SK-MEL-5 (cell line): ENCODE measurements around the gene IFNE. TPM values are rescaled to one million over a fixed set of nuclear protein-coding genes. Genes with fewer than 3 reads are reported as not detected.

Experiments used
- DNase-seq: peaks from one replicate; pipeline ENCODE4 v3.0.0-alpha.2; 2016; ENCODE audit warnings: low read depth, low spot score
- in situ Hi-C: cut with HindIII; loops from 2 replicates; pipeline ENCODE4 v1.10.0; 2016; ENCODE audit warnings: low sequenced_read_pairs, high pct_unique_total_duplicates, low pct_unique_long_range_greater_than_20kb
- total RNA-seq: library from RNA; depleted of rRNA; stranded (reverse); fragments of >200 nt; shearing (Covaris generic); gene quantifications from 2 replicates; pipeline ENCODE4 v1.2.3, GENCODE V29; 2014

IFNE gene
- total RNA-seq, 1 experiment from 2014 or later: not detected

DNA sequence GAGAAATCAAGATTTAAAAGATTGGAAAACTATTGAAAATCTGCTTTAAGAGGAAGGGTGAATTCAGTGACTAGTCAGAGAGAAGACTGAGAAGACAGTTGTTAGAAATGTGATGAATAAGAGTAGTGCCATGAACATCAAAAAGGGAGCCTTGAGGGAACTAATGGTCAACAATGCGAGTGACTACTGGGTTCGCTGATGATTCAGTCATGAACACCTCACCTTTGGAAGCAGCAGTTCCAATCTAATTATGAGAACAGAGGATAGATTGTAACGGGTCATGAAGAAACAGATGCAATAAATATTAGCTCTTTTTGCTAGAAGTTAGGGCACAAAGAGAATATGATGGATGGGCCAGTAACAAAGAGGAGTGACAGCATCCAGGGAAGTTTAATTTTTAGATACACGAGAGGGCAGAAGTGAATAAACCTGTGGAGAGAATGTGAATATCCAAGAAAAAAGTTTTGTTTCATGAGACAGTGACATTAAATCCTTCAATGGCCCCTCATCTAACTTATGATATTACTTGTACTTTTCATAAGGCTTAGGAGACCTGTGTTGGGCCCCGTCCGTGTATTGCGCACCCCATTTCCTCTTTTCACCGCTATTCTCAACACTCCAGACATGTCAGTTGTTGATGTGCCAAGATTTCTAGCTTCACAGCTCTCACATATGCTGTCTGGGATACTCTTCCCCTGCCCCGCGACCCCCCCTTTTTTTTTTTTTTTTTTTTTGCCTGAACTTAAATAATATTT, 23.5 kb upstream of the IFNE start:
- DNase-seq: no peak

DNA sequence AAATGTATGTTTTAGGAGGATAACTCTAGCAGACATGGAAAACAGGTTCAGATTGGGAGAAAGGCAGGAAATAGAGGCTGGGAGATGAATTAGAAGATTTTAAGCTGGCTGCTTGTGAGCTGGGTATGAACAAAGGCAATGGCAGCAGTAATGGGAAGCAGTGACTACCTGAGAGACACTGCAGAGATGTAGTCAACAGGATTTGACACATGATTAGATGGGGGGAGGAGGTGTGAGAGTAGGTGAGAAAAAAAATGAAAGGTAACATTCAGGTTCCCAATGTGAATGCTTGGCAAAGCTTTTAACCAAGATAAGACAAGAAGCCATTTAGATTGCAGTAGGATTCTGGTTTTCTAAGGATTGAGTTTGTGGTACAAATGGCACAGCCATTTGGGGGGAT, 22.8 kb upstream of the IFNE start:
- DNase-seq: no peak
- in situ Hi-C loops: no loop called here

More for the DNA sequence above, 23.5 kb upstream of the IFNE start:
- in situ Hi-C loops: no loop called here

DNA sequence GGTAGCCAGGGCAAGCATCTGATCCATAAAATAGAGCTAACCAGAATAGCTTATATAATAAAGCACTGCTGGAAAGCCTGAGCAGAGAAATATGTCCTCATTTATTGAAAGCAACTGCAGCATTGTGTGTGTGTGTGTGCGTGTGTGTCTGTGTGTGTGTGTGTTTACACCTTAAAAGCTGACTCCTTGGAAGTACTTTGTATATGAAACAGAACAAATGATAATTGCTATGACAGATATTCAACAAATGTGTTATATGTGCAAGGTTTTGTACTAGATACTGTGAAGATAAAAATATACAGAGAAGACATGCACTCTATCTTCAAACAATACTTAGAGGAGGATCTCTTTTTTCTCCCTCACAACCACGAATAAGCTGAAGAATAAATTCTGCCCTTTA, 22.0 kb upstream of the IFNE start:
- in situ Hi-C loops: no loop called here
- no peak for DNase-seq

DNA sequence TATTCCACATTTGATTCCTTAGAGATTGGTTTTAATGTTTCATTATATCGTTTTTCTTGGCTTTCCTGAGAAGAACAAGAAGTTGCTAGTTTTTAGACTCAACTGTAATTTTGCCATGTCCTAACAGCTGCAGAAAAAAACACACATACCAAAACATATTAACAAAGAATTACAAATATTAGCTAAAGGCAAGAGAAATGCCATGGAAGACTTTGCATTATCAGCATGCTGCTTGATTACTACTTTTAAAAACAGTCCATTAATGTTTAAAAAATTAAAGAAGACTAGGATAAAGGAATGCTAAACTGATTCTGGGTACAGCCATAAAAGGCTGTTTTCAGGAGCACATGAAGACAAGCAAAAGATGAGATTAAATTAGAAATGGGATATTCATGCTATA, 20.5 kb upstream of the IFNE start:
- DNase-seq: no peak
- in situ Hi-C loops: no loop called here

DNA sequence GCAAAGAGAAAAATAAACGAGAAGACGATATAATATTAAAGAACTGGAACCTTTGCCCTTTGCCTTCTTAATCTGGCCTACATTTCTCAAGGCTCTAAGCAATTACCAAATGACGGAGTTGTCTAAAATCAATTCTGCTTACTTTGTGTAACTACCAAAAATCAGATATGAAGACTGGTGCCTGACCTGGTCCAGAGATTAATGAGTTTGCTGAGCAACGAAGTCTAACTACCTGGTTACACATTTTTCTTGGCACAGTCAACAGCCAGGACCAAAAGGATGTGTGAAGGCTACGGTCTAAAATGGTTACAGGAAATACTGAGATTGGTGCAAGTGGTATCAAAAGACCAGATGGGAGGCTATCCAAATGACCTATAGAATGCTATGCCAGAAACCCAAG, 17.8 kb upstream of the IFNE start:
- in situ Hi-C loops: no loop called here
- no peak for DNase-seq

DNA sequence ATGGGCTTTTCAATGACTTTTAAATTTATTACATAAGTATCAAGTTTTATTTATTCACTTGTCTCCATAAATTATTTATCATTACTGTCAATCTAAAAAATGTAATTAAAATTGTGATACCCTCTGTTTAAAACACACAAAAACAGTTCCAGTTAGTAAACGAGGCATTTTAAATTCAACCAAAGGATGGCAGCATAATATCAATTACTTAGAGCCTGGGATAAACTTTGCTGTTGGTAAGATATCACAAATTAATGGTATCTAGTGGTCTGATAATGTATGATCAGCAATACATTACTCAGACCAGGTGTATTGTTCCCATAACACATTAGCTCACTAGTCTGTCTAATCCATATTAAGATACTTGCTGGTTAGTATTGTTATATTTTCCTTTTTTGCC, 9.6 kb upstream of the IFNE start:
- DNase-seq: no peak
- in situ Hi-C loops: no loop called here

DNA sequence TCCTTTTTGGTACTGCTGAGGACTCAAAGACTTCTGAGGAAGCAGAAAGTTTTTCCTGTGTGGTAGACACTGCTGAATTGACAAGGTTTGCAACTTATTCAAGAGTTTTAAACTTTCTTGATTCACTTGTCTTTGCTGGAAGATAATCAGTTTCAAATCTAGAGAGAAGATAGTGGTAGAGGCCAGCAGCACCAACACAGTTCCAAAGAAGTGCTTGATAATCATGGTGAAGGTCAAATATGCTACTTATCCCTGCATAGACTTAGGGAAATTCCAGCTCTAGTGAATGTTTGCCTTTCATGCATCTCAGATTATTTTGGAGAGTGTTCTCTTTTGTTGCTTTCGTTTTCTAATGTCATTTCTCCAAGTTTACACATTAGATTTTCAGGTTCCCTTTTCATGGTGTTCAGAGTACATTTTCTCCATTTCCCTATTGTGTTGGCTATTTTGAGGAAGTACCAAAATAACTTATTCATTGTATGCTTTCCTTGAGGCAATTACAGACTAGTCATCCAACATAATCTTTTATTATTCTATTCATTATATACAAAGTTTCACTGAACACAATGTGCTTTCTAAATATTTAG, 550 bp downstream of the IFNE start:
- DNase-seq: no peak
- in situ Hi-C loops: no loop called here

DNA sequence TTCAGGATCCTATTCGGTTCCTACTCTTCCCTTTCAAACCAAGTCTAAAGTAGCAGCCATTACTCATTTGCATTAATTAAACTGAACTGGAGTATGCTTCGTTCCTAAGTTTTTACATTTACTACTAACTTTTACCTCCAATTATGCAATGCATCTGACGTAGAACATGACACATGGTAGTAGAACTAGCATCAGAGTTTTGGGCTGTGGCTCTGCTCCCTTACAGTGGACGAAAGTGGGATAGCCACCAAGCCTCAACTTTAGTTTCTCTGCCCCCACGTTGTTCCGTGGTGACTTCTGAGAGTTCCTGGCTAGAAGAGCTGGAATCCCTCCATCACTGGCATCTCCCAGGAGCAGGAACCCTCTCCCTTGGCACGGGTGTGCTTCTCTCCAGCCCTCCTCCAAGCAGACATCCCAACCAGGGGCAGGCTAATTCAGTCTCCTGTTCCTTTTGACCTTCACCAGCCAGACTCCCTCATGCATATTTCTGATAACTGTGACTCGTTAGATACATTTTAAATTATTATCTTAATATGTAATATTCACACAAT, 2.9 kb downstream of the IFNE start:
- no peak for DNase-seq
- in situ Hi-C loops: no loop called here

DNA sequence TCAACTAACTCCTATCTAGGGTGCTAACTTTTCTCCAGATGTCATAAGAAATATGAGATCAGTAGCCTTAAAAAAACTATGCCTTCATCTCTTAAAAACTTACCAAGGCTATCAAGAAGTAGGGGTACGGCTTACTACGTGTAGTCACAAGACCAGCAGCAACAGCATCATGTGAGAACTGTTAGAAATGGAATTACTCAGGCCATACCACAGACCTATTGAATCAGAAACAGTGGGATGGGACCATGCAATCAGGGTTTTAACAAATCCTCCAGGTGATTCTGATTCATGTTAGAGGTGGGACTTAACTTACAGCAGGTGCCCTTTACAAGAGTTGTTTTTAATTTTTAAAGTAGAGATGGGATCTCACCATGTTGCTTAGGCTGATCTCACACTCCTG, 4.6 kb downstream of the IFNE start:
- in situ Hi-C loops: no loop called here
- DNase-seq: no peak

DNA sequence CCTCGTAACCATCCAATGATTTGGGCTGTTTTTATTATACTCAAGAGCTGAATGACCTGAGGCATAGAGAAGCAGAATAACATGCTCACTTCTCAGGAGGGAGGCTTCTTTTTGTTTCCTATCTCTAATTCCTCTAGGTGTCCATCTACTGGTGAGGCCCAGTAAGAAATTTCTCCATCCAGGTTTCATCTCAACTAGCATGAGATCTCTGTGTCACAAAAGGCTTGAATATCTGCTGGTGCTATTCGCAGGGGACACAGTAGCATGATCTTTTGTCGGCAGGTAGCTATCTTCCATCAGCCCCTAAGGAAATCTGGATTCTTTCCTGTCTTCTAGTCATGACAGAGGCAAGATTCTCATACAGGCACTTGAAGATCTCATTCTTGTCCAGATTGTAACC, 8.9 kb downstream of the IFNE start:
- in situ Hi-C loops: no loop called here
- no peak for DNase-seq

DNA sequence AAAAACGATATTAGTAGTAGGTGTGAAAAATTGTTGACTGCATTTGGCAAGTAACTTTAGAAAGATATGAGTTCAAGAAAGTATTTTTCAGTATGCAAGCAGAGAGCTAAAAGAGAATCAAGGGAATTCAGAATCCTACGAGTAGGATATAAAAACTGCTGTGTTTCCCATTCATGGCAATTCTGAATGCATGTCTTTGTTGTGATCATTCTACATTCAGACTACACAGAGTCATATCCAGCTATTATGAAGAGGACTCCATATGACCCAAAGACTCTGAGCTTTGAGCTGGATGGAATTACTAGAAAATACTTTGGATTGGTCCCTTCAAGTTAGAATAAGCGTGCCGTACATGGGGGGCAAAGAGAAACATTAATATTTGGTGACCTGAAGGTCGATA, 12.0 kb downstream of the IFNE start:
- in situ Hi-C loops: no loop called here
- no peak for DNase-seq

DNA sequence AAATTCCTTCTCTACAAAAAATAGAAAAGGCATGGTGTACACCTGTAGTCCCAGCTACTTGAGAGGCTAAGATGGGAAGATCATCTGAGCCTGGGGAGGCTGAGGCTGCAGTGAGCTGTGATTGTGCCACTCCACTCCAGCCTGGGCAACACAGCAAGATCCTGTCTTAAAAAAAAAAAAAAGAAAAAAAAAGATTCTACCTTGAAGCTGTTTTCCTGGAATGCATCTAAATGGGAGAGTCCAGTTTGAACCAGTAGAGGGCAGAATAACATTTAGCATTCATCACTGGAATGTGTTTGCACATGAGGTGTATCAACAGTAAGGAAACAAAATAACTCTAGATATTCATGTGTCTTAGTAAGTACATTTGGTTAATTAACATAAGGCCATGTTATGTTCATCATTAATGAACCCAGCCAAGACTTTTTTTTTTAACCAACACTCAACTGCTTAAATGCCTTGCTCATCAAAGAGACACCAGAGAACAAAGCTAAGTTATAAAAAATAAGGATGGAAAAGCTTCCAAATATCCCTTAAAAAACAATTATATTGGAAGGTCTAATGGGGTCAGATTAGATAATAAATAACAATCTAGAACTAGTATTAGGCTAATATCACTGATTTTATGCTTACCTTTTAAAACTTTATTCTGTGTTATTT, 16.1 kb downstream of the IFNE start:
- DNase-seq: no peak
- in situ Hi-C loops: no loop called here

DNA sequence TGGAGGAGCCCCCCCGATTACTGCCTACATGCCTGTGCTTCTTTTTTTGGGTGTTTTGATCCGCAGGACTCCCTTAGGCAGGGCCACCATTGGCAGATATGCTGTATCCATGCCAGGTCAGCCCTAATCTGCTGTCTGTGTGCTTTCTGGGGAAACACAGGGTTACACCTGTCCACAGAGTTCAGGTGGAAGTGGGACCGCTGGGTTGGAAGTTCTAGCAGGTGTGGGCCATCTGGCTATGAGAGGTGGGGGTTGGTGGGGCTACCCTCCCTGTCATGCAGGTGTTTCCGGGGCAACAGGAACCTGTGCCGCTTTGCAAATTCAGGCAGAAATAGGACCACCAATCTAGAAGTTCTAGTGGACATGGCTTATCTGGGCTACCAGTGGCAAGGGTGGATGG, 17.0 kb downstream of the IFNE start:
- in situ Hi-C loops: no loop called here
- DNase-seq: no peak

DNA sequence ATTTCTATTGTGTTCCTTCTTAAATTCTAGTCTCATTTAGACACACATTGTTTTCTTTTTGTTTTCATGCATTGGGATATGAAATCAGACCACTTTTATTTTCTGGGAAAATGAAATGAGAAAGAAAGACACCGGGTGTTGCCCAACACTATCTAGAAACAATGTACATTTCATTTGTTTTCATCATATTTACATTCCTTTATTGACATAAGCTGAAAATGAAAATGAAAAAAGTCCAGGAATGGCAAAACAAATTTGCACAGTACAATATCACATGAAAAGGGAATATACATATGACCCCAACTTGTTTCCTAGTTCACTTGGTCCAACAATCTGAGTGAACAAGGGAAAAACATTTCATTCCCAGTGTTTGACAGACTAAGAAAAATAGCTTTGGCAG, 20.7 kb downstream of the IFNE start:
- no peak for DNase-seq
- in situ Hi-C loops: no loop called here

DNA sequence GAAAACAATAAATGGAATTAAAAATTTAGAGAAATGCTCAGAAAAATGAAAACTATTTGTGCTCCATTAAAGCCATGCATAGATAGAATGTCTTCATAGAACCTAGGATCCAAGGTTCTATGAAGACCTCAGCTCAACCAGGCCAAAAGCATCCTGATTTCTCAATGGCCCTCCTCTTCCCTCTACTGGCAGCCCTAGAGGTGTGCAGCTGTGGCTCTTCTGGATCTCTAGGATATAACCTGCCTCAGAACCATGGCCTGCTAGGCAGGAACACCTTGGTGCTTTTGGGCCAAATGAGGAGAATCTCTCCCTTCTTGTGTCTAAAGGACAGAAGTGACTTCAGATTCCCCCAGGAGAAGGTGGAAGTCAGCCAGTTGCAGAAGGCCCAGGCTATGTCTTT, 26.8 kb downstream of the IFNE start:
- no peak for DNase-seq
- in situ Hi-C loops: no loop called here

DNA sequence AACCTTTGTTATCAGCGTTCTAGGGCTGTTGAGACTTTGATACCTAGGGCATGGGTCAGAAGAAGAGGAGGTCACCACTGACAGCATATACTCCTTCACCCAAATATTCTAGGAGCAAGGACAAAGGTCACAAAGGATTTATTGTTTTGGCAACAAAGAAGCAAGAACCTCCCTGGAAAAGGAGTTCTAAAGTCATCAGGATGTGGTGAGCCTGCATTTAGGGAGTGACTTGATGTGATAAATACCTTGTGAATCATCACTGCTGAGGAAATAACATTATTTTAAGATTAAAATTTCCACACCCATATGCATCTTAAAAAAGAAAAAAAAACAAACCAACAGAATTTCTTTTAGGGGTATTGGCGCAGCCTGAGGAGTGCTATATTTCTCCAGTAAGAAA, 28.0 kb downstream of the IFNE start:
- DNase-seq: no peak
- in situ Hi-C loops: no loop called here

DNA sequence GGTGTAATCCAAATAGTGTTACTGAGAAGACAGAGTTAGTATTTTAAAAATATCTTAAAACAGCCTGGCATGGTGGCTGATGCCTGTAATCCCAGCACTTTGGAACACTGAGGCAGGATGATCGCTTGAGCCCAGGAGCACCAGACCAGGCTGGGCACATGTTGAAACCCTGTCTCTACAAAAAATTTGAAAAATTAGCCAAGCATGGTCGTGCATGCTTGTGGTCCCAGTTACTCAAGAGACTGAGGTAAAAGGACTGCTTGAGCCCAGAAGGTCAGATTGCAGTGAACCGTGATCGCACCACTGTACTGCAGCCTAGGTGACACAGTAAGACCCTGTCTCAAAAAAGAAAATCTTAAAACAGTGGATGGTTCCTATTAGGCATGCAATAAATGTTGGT, 29.4 kb downstream of the IFNE start:
- DNase-seq: no peak
- in situ Hi-C loops: no loop called here

DNA sequence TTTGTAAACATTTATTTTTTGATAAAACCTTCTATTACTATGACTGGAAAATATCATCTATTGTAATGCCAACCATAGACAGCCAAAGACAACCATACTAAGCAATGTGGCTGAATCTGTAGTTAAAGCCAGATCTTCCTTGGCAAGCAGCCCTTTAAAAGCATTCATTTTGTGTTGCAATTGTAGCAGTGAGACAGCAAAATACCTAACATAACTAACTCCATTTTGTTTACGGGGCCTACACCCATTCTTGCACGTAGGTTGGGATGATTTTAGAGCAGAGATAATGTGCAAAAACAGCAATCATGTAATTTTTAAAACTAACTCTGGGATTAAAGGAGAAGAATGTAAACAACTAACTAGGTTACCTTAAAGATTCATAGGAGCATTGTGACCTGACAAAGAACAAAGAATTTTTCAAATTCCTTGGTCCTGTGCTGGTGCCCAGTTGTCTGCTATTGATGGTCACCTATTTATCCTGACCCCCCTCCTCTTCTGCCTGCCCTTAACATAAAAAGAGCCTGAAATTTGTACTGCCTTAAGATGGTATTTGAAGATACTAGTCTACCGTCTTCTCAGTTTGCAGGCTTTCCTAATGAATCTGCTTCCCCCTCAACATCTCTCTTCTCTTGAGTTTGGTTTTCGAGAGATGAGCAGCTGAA, 31.2 kb downstream of the IFNE start:
- in situ Hi-C loops: no loop called here
- DNase-seq: no peak
